D721Med (cell line): ENCODE results near the gene SPARC.

Source experiments
- DNase-seq: peaks from one replicate; pipeline ENCODE4 v3.0.0; 2011; ENCODE audit warnings: low spot score; ENCODE audit not compliant: insufficient read length
- FAIRE-seq: peaks from 2 replicates; lab custom pipeline; 2011; peaks lifted over from hg19 to GRCh38; lab: Jason Lieb, UNC
- CTCF ChIP-seq: IDR thresholded peaks from 2 replicates; pipeline ENCODE4 v1.5.1; 2012; ENCODE audit warnings: mild to moderate bottlenecking, control low read depth; ENCODE audit not compliant: insufficient read depth; ENCODE audit errors: missing control alignments

SPARC gene

GRCh38 chr5:151620461-151620840 lies 66.3 kb downstream of the SPARC start:
- TF ChIP-seq CTCF = no peak
- FAIRE-seq = no peak

DNA sequence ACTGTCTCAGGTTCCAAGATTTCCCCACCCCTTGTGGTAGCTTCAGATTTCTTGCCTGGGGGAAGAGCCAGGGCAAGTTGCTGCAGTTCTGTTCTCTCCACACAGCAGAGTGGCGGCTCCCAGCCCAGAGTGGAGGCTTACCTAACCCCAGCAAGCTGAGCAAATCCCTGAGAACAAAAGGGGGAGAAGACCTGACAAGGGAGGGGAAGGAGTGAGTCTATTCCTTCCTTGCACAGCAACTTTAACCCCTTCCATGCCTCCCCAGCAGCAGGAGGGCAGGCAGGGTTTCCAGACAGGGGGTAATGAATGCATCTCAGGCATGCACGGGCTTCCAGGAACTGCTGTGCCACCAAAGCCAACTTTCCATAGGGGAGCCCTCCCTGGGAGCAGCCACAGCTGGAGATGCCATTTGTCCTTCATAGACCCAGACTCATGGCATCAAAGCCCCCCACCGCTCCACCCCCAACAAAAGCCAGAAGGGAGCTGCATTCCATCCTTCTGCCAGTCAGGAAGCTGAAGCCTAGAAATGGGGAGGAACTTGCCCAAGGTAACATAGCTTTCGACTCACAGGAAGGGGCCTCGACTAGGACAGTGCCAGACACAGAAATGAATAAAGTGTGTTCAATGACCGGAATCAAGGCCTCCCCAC lies 66.8 kb downstream of the SPARC start:
- no peak for DNase-seq
- TF ChIP-seq CTCF = no peak
- no peak for FAIRE-seq

More at GRCh38 chr5:151620461-151620840, 66.3 kb downstream of the SPARC start:
- no peak for DNase-seq

GRCh38 chr5:151618907-151619306 lies 67.8 kb downstream of the SPARC start:
- DNase-seq (no peak), FAIRE-seq (no peak)
- TF ChIP-seq CTCF = no peak

DNA sequence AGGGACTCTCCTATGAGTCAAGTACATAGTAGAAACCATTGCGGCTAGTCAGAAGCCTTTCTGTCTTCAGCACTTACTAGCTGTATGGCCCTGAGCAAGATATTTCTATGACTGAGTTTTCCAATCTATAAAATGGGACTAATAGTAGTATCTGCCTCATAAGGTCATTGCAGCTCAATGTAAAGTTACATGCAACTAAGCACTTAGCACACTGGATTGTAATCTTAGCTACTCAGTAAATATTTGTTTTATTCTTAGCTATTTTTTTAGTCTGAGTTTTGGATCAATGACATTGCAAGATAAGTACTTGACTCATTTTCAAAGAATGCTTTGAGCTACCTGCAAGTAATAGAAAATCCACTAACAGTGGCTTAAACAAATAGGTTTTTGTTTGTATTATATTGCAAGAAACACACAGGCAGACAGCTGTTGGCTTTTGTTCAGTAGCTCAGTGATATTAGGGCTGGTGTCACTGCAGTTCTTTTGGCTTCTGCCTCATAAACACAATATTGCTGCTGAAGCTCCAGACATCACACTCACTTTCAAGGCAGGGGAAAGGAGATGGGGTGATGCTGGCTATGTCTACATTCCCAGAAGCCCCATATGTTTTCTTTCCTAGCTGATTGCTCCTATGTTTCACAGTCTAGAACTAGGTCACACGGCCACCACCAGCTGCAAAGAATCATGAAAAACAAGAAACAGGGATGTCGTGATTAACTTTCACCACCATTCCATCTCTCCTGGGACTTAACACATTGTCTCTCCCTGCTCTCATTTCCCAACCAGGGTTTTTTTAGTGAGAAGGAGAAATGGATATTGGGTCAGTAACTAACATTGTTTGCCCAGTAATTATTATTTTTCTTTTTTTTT lies 68.6 kb downstream of the SPARC start:
- FAIRE-seq (no peak), DNase-seq (no peak)

GRCh38 chr5:151617383-151617840 lies 69.3 kb downstream of the SPARC start:
- TF ChIP-seq CTCF = no peak
- FAIRE-seq (no peak), DNase-seq (no peak)

More for the DNA sequence above, 68.6 kb downstream of the SPARC start:
- no peak for TF ChIP-seq CTCF

GRCh38 chr5:151615431-151615830 lies 71.3 kb downstream of the SPARC start:
- DNase-seq = no peak
- no peak for FAIRE-seq
- TF ChIP-seq CTCF = no peak
